ENCODE data around the gene MED31.
A peak's percentile ranks its signal among the peaks of the same experiment; 100 is the strongest.
"Not testable (repeated sequence)": the region's sequence is repeated elsewhere in the genome, so short reads cannot be mapped to it uniquely, and the experiment has no call there.

MED31 gene

GRCh38 chr17:6651354-6651918 lies at the start of gene MED31, which contains the start of gene C17orf100:
TSS of gene MED31 (minus strand) at chr17:6651605. CDS start at chr17:6651528, 77 bp downstream.
TSS of gene C17orf100 (plus strand) at chr17:6651762. CDS start at chr17:6651914, 152 bp downstream.
- DNase-seq (ENCODE audit: low read depth in 2 of 2), result peak; percentile 92 to 93

GRCh38 chr17:6700948-6701307 lies 49.5 kb upstream of the MED31 start:
- DNase-seq (ENCODE audit: low read depth in 2 of 2), result no peak

- DNase-seq (ENCODE audit: low read depth in 2 of 2), result no peak
These were observed 48.9 kb upstream of the MED31 start for GRCh38 chr17:6699997-6700947.

DNA sequence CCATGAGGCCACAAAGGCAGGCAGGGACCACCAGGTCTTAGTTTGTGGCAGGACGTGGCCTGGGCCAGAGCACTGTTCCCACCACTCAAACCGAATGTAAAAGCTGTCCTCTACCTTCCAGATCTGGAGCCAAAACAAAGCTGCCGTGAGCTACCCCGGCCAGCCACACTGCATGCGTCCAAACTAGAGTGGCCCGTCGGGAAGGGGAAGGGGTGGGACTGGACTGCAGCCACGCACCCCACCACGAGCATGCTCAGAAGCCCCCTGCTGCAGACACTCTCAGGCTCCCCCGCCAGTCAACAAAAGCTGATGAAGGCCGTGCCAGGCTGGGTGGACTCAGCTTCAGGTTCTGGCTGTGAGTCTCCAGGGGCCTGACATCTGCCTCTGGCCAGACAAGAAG lies 46.6 kb upstream of the MED31 start:
- DNase-seq (ENCODE audit: low read depth in 2 of 2), result no peak

DNA sequence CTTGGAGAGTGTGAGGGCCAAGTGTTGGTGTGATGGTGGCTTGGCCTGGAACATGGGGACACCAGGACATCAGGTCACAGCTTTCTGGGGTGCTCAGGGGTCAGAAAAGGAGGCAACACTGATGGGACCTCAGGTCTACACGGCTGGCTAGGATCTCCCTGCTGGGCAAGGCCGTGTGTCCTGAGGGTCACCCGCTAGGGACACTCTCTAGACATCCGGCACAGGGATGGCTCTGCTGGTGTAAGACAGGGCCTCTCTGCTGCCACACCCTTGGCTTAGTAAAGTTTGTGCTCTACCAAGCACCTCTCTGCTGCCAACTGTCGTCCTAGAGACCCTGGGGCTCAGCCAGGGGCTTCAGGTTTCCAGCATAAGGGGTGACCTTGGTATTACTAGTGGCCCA lies 45.5 kb upstream of the MED31 start:
- DNase-seq (ENCODE audit: low read depth in 2 of 2), result no peak

- no peak for DNase-seq (ENCODE audit: low read depth in 2 of 2)
These were observed 44.2 kb upstream of the MED31 start for GRCh38 chr17:6695565-6695964.

- DNase-seq (ENCODE audit: low read depth in 2 of 2), result no peak
These were observed 43.6 kb upstream of the MED31 start for GRCh38 chr17:6695051-6695450.

DNA sequence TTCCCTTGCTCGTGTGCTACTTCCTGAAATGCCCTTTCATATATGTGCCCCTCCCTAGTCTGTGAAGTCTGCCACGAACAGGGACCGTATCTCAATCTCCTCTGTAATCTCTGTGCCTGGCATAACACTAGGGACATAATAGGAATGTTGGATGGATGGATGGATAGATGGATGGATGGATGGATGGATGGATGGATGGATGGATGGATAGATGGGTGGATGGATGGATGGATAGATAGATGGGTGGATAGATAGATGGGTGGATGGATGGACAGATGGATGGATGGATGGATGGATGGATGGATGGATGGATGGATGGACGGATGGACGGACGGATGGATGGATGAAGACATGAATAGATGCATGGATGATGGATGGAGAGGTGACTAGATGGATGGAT lies 40.6 kb upstream of the MED31 start:
- DNase-seq (ENCODE audit: low read depth in 2 of 2), result not testable (repeated sequence)

DNA sequence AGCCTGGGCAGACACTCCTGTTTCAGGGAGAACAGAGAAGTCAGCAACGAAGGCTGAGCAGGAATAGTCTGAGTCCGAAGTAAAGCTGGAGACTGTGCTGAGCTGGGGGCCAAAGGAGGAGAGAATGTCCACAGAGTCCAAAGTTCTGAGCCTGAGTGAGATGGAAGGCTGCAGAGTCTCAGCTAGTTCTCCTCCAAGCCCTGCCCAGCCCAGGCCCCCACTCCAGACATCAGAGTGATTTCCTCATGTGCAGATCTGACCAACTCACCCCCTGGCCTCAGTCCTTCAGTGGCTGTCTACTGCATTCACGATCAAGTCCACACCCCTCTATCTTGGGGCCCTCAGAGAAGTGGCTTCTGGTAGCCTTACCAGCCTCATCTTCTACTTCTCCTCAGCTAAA lies 40.1 kb upstream of the MED31 start:
- no peak for DNase-seq (ENCODE audit: low read depth in 2 of 2)

- DNase-seq (ENCODE audit: low read depth in 2 of 2), result no peak
These were observed 39.2 kb upstream of the MED31 start for GRCh38 chr17:6690641-6691040.

- DNase-seq (ENCODE audit: low read depth in 2 of 2), result no peak
These were observed 37.5 kb upstream of the MED31 start for GRCh38 chr17:6688944-6689343.

DNA sequence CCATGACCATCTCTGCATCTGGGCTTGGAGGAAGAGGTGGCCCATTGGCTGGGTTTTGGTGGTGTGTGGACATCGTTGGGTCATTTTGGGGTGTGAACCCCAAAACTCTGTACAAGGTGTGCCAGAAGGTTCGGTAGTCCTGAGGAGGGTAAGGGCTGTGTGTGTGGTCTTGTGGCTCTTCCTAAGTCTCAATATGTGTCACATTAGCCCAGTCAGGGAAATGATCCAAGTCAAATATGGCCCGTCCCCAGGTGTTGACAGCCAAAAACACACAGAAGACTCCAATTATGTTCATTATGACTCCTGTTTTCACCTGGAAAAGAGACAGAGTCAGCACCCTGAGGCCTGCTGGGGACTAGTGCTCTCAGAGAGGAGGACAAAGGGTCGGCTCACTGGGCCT lies 34.6 kb upstream of the MED31 start:
- DNase-seq (ENCODE audit: low read depth in 2 of 2), result no peak

GRCh38 chr17:6684881-6685767 lies 33.7 kb upstream of the MED31 start:
- no peak for DNase-seq (ENCODE audit: low read depth in 2 of 2)

GRCh38 chr17:6684460-6684783 lies 33.0 kb upstream of the MED31 start:
- no peak for DNase-seq (ENCODE audit: low read depth in 2 of 2)

DNA sequence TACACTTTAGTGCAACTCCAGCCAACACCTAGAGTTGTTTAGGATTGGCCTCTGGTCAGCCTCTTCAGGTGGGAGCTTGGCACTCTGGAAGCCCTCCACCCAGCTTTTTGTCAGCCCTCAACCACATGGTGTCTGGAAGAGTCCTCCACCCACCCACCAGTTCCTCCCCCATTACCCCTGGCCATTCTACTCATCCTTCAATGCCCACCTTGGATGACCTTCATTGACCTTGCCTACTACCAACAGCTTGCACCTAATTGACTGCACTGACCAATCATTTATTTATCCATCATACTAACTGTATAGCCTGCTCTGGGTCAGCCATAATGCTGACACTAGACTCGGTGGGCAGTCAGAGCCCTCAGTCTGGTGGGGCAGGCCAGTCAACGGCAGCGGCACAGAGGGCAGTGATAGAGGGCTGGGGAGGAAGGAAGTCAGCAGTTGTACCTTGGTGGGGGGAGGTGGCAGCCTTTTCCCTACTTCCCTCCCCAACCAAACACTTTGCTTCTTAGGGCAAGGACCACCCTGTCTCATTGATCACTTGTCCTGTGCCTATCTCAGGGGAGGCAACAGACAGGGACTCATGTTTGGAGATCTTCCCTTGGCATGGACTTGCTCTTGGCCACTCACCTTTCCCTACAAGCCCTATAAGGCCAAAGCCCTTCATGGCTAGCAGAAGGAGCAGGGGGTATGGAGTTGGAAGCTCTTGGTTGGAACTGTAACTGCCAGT lies 32.5 kb upstream of the MED31 start:
- DNase-seq (ENCODE audit: low read depth in 2 of 2), result no peak

- no peak for DNase-seq (ENCODE audit: low read depth in 2 of 2)
These were observed 31.8 kb upstream of the MED31 start for GRCh38 chr17:6683081-6683684.

DNA sequence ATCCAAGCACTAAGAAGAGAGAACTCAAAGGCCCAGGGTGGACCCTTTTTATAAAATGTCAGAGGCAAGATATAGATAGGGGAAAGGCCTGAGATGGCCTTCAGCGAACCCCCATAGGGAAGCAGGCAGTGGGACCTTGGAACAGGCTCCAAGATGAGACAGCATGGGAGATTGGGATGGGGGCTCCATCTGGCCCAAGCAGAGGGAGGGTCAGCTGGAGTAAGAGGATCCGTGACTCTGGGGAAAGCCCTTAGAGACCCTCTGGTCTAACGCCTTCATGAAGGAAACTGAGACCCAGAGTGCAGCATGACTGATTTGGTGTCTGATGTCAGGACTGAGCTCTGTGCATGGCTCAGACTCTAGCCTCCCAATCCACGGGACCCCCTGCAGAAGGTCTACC lies 30.9 kb upstream of the MED31 start:
- no peak for DNase-seq (ENCODE audit: low read depth in 2 of 2)

GRCh38 chr17:6681671-6682070 lies 30.3 kb upstream of the MED31 start:
- no peak for DNase-seq (ENCODE audit: low read depth in 2 of 2)

DNA sequence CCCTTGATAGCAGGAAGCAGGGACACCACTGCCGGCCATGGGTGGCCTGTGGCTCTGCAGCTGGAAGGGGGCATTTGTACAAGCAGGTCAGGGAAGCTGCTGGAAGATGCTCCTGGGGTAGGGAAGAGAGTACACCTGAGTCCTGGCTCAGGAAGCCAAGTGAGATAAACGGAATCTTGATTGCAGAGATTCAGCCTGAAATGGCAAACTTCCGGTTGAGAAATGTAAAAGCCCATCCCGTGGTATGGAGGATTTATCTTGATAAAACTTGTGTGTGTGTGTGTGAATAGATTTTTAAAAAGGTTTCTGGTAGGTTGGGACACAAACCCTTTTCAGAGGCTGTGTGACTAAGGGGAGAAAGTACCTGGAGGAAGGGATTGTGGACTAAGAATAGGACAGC lies 29.8 kb upstream of the MED31 start:
- DNase-seq (ENCODE audit: low read depth in 2 of 2), result no peak

DNA sequence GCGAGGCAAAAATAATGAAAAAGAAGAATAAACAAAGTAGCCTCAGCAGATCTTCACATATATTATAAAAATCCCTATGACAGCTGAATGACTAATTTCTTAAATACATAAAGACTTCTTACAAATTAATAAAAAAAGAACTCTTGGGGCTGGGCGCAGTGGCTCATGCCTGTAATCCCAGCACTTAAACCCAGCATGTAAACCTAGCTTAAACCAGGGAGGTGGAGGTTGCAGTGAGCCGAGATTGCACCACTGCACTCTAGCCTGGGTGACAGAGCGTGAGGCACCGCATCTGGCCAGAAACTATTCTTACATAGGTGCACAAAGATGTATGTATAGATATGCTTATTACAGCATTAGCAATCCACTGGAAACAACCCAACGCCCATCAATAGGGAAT lies 27.8 kb upstream of the MED31 start:
- no peak for DNase-seq (ENCODE audit: low read depth in 2 of 2)

GRCh38 chr17:6677946-6678345 lies 26.5 kb upstream of the MED31 start:
- DNase-seq (ENCODE audit: low read depth in 2 of 2), result no peak
